MM.1S (cell line): ENCODE results near the gene EIF3F.

Source experiments
- DNase-seq: peaks from one replicate; pipeline ENCODE4 v3.0.0-alpha.2; 2015
- H2AFZ ChIP-seq: fragments of 300-600 bp; sonication (generic); 2 replicates; pipeline ENCODE4 v1.6.0; 2016; ENCODE audit warnings: antibody characterized with exemption, low read length
- H3F3A ChIP-seq: fragments of 300-600 bp; sonication (generic); 2 replicates; pipeline ENCODE4 v1.6.1; 2016; ENCODE audit warnings: mild to moderate bottlenecking, antibody characterized with exemption, low read length, moderate library complexity, mixed read lengths; ENCODE audit not compliant: insufficient read depth
- H3K27ac ChIP-seq: fragments of 300-600 bp; sonication (generic); 2 replicates; pipeline ENCODE4 v1.5.1; 2016; ENCODE audit warnings: mild to moderate bottlenecking, low read length
- H3K27me3 ChIP-seq: fragments of 300-600 bp; sonication (generic); replicated peaks from 2 replicates; pipeline ENCODE4 v1.6.0; 2016; ENCODE audit warnings: low read length; ENCODE audit not compliant: insufficient read depth
- H3K36me3 ChIP-seq: fragments of 300-600 bp; sonication (generic); replicated peaks from 2 replicates; pipeline ENCODE4 v1.6.1; 2016; ENCODE audit warnings: mild to moderate bottlenecking, low read length, mixed read lengths; ENCODE audit not compliant: insufficient read depth
- H3K4me1 ChIP-seq: fragments of 300-600 bp; sonication (generic); 2 replicates; pipeline ENCODE4 v1.6.1; 2016; ENCODE audit warnings: low read length, mixed read lengths
- H3K4me2 ChIP-seq: fragments of 300-600 bp; sonication (generic); 2 replicates; pipeline ENCODE4 v1.6.0; 2016; ENCODE audit warnings: low read depth, low read length
- H3K4me3 ChIP-seq: fragments of 300-600 bp; sonication (generic); 2 replicates; pipeline ENCODE4 v1.5.1; 2016; ENCODE audit warnings: low read length, mixed read lengths
- H3K79me2 ChIP-seq: fragments of 300-600 bp; sonication (generic); 2 replicates; pipeline ENCODE4 v1.6.1; 2016; ENCODE audit warnings: mixed run types, low read length, mixed read lengths
- H3K9ac ChIP-seq: fragments of 300-600 bp; sonication (generic); 2 replicates; pipeline ENCODE4 v1.6.1; 2016; ENCODE audit warnings: low read length, mixed read lengths
- H3K9me2 ChIP-seq: fragments of 300-600 bp; sonication (generic); replicated peaks from 2 replicates; pipeline ENCODE4 v1.6.1; 2016; ENCODE audit warnings: mild to moderate bottlenecking, low read length, mixed read lengths; ENCODE audit not compliant: insufficient read depth
- H3K9me3 ChIP-seq: fragments of 300-600 bp; sonication (generic); replicated peaks from 2 replicates; pipeline ENCODE4 v1.6.1; 2016; ENCODE audit warnings: mild to moderate bottlenecking, low read length, mixed read lengths; ENCODE audit not compliant: insufficient read depth
- H4K20me1 ChIP-seq: fragments of 300-600 bp; sonication (generic); 2 replicates; pipeline ENCODE4 v1.6.1; 2016; ENCODE audit warnings: mild to moderate bottlenecking, low read length, moderate library complexity, mixed read lengths; ENCODE audit not compliant: insufficient read depth
- CTCF ChIP-seq: fragments of 300-600 bp; sonication (generic); IDR thresholded peaks from 2 replicates; pipeline ENCODE4 v1.5.1; 2016; ENCODE audit warnings: antibody characterized with exemption, low read length, mixed read lengths
- EZH2 ChIP-seq: fragments of 300-600 bp; sonication (generic); optimal IDR thresholded peaks from 2 replicates; pipeline ENCODE3; 2017; ENCODE audit warnings: low read depth, mild to moderate bottlenecking, antibody characterized with exemption, low read length, mixed read lengths
- EZH2phosphoT487 ChIP-seq: fragments of 300-600 bp; sonication (generic); IDR thresholded peaks from 2 replicates; pipeline ENCODE4 v1.6.1; 2018; ENCODE audit warnings: antibody characterized with exemption, low read length

EIF3F gene

GRCh38 chr11:7944123-7944522 is 43.0 kb upstream of the EIF3F start:
- H2AFZ ChIP-seq, result no peak overlapping the region
- no peaks in the 10 kb centered on the region for H3K79me2 ChIP-seq
- no peaks in the 10 kb centered on the region for H4K20me1 ChIP-seq
- DNase-seq, result no peak
- no peak for TF ChIP-seq CTCF
- TF ChIP-seq EZH2, result no peak
- no peak for TF ChIP-seq EZH2phosphoT487
- no peaks in the 10 kb centered on the region for H3F3A ChIP-seq
- no peaks in the 10 kb centered on the region for H3K9me2 ChIP-seq
- no peaks in the 10 kb centered on the region for H3K36me3 ChIP-seq
- H3K27ac ChIP-seq, result no peak overlapping the region
- no peaks in the 10 kb centered on the region for H3K9me3 ChIP-seq
- no peak overlapping the region for H3K4me2 ChIP-seq
- no peak overlapping the region for H3K9ac ChIP-seq
- H3K4me3 ChIP-seq, result no peak overlapping the region
- no peaks in the 10 kb centered on the region for H3K27me3 ChIP-seq
- no peaks in the 10 kb centered on the region for H3K4me1 ChIP-seq

GRCh38 chr11:7949934-7950333 is 37.2 kb upstream of the EIF3F start:
- no peak overlapping the region for H3K4me3 ChIP-seq
- no peaks in the 10 kb centered on the region for H3F3A ChIP-seq
- H3K9ac ChIP-seq, result no peak overlapping the region
- H3K27ac ChIP-seq, result no peak overlapping the region
- TF ChIP-seq EZH2phosphoT487, result no peak
- no peak for TF ChIP-seq EZH2
- no peak for TF ChIP-seq CTCF
- no peak for DNase-seq
- no peaks in the 10 kb centered on the region for H3K79me2 ChIP-seq
- H3K36me3 ChIP-seq, result no peaks in the 10 kb centered on the region
- no peaks in the 10 kb centered on the region for H4K20me1 ChIP-seq
- H3K27me3 ChIP-seq, result no peaks in the 10 kb centered on the region
- H3K4me1 ChIP-seq, result no peaks in the 10 kb centered on the region
- no peak overlapping the region for H2AFZ ChIP-seq
- H3K9me2 ChIP-seq, result no peaks in the 10 kb centered on the region
- no peaks in the 10 kb centered on the region for H3K9me3 ChIP-seq
- no peak overlapping the region for H3K4me2 ChIP-seq

GRCh38 chr11:7955191-7955590 is 31.9 kb upstream of the EIF3F start:
- Histone ChIP-seq H3K4me3 (no peak overlapping the region), H3K27ac (no peak overlapping the region), H3K9me2 (no peaks in the 10 kb centered on the region), H3K79me2 (no peaks in the 10 kb centered on the region), H2AFZ (no peak overlapping the region), H3K9me3 (no peaks in the 10 kb centered on the region), H3K9ac (no peak overlapping the region), H3K27me3 (no peaks in the 10 kb centered on the region), H4K20me1 (no peaks in the 10 kb centered on the region), H3K4me2 (no peak overlapping the region), H3F3A (no peaks in the 10 kb centered on the region), H3K36me3 (no peaks in the 10 kb centered on the region), H3K4me1 (no peaks in the 10 kb centered on the region)
- TF ChIP-seq EZH2 (no peak), CTCF (no peak), EZH2phosphoT487 (no peak)
- DNase-seq, result no peak
